Measurements from ENCODE around the gene LURAP1L.

The LURAP1L gene, protein sequence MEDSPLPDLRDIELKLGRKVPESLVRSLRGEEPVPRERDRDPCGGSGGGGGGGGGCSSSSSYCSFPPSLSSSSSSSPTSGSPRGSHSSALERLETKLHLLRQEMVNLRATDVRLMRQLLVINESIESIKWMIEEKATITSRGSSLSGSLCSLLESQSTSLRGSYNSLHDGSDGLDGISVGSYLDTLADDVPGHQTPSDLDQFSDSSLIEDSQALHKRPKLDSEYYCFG

DNA sequence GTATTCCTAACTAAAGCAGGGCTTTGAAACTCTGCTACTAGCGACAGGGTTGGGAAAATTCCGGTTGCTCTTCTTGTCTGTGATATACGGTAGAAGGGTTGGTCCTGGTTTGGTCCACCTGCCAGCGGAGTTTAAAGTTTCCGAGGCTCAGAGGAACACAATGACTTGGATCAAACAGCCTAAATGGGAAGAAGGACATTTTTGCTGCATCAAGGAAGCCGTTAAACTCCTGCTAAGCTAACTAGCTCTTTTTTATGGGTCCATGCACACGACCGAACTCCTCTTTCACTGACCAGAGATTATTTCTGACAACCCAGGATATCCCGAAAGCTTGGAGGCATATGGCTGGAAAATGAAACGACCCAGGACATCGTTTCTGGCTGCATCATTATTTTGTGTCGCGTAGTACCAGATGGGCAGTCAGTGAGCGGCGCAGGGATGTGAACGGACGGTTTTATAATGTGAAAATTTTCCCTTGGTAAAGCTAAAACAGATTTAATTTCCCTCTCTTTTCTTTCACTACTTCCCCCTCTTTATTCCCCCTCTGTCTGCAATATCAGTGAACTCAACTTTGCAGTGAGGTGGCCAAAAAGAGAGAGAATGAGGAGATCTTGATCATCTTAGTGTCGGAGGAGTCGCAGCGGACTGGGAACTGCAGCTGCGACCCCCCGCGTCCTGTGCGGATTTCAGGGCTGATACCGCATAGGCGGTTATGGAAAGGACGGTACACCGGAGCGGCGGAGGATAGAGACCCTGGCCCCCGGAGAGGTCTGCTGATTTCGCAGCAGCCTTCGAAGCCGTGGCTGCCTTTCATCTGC, at the start of gene LURAP1L:
Gene LURAP1L (plus strand): TSS at position 160 of the 818 bp plus-strand sequence. CDS start 696 bp downstream, outside the sequence.
- peak; percentile 99 for FAIRE-seq

DNA sequence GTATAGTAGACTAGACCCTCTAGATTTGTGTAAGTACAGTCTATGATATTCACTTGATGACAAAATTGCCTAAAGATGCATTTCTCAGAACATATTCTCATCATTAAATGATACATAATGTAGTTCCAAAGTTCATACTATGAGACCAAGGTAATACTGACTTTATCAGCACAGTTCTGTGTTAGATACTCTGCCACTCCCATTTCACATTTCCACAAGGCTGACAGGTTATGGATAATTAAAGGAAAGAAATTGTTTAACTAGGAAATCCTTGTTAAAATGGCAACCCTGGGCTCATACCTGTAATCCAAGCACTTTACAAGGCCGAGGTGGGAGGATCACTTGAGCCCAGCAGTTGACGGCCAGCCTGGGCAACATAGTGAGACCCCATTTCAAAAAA, 48.0 kb upstream of the LURAP1L start:
- no peak for FAIRE-seq

DNA sequence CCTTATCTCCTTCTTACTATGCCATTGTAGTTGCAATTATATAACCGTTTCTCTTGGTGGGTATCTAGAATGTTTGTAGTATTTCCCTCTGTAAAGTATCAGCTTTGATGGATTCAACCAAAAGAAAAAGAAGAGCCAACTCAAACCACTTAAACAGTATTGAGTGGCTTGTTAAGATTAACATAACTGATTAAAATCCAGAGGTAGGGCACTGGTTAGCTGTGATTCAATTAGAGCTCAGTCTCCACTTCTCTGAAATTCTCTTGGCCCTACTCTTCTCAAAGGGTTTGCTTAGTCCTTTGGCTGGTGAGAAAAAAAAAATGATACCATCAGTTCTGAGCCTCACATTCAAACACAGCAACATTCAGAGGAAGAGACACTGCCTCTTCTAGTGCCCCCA, 44.6 kb upstream of the LURAP1L start:
- FAIRE-seq = no peak

DNA sequence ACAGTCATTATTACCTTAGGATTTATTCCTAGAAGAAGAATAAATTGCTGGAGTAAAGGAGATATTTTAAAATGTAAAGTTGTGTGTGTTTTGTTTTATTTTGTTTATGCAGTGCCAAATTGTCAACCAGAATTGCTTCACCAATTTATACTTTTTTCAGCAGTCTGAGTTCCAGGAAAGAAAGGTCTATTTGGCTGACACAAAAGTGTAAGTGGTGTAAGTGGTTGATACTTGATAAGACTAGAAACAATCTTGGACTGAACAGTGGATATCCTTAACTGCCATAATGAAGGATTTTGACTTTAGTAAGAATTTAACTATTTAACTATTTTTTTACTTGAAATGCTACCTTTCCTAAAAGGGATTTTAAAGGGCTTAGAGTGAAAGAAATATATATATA, 43.9 kb upstream of the LURAP1L start:
- no peak for FAIRE-seq

DNA sequence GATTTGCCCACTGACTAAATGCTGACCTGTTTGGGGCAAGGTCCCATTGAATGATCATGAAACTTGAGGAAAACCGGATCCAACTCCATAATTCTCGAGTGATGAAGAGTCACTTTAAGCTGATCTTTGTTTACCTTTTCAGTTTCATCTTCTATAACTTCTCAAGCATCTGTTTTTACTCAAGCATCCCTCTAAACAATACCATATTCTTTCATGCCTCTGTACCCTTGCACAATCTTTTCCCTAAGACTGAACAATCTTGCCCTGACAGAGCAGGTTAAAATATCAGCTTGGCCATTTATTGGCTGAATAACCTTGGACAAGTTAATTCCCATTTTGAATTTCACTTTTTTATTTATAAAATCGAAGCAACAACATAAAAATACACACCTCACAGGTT, 41.8 kb upstream of the LURAP1L start:
- FAIRE-seq = no peak

DNA sequence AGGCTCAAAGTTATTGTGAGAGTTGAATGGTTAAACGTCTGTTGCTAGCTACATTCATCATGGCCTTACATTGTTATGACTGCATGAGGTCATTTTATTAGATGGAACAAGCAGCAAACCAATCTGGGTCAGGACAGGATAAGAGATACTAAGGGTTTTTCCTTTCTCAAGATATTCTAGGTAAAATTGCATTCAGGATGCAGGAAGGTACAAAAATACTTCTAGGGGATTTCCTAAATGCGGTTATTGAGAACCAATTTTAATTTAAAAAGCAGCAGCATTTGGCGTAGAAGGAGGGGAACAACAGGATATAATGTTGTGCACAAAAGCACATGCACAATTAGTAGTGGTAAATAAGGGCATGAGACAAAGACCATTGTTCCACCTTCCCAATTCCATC, 39.2 kb upstream of the LURAP1L start:
- no peak for FAIRE-seq

DNA sequence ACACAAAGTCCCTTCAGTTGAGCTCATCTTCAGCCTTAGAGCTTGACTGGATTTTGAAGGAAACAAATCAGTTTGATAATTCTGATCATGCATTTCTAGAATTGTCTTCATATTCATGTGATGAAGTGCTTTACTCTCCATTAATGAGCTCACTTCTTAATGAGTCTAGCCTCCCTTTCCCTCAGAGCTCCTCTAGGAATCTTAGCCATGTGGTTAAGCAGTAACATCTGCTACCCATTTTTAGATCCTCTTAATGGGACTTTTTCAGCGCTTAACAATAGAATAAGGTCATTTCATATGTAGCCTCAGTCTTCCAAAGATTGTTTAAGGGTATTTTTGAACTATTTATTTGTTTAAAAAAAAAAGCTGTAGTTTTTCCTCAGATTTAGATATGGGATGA, 36.9 kb upstream of the LURAP1L start:
- FAIRE-seq = no peak

DNA sequence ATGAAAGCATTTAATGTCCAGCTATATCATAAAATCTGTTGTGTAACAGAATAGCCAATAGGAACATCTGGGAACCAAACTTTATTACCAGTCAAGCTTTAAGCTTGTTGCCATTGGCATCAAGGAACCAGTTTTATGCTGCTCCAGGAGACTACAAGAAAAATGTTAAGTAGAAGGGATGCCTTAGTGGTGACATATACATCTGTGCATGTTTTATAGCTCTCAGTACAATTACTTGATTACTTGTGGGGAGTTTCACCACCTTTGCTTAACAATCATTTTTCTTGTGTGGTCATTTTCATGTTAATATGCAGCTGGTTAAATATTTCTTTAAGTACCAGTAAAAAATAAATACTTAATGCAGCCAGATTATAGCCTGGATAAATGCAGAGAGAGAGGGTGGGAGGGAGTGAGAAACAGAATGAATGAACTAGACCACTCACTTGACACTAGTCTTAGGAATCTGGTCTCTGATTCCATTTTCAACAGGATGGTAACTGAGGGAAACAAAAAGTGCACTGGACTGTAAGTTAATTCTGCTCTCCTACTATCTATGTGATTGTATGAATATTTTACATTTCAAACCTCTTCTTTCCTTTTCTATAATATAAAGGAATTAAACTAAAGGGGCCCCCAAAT, 35.7 kb upstream of the LURAP1L start:
- FAIRE-seq = no peak

DNA sequence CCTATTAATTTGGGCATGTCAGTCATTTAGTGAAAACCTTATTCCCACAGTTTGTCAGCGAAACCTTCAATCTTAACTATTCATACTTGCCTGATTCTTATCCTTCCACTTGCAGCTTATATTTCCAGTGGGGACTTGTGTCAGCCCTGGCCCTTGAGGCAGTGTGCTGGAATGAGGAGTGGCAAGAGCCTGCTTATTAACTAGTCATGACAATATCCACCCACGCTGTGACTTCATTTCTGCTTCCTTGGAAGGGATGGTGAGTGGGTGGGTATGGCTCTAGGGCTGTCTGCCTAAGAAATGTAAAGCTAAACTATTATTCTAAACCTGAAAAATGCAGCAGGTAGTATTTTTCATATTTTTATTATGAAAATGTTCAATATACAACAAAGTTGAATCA, 34.0 kb upstream of the LURAP1L start:
- FAIRE-seq = no peak

DNA sequence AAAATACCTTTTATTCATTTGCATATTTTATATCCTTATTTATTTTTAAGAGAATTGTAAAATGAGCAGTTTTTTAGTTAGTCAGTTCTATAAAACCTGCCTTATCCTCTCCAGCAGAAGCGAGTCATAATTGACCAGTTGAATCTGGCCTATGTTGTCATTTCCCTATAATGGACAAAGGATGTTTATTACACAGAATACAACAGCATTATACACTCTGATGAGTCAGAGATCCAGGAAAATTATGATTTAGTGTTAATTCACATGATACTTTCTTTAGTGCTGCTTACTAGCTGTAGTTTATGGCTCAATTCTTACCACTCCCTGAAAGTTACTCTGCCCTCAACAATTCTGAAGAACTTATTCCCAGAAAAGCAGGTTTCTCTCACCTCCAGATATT, 26.8 kb upstream of the LURAP1L start:
- FAIRE-seq = no peak

DNA sequence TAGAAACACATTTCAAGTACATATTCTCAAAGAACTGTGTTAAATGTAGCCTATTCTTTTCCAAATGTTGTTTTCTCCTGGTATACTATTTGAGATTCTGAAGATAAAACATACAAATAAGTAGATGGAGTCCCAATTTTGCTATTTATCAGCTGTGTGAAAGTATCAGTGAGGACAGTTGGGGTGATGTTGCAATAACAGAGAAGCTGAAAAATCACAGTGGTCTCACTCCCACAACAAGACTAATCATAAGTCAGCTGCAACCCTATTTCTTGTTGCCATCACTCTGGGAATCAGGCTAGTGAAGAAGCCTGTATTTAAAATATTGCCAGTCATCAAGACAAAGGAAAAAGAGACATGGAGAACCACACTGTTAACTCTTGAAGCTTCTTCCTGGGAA, 25.9 kb upstream of the LURAP1L start:
- FAIRE-seq = no peak

DNA sequence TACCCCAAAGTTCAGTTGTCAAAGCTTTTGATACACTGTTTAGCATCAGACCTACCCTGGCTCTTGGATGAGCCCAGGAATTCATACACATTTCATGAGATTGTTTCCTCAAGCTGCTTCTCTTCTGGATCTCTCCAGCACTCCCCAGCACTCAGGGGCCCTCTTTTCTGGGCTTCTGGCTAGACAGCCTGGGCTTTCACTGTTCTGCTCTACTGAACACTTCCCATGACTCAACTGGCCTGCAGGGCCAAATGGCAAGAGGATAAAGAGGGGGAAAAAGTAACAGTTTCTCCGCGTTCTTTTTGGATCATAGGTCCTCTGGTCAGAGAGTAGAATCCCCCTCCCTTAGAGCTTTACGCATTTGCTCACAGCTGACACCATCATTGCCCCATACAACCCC, 20.9 kb upstream of the LURAP1L start:
- no peak for FAIRE-seq

DNA sequence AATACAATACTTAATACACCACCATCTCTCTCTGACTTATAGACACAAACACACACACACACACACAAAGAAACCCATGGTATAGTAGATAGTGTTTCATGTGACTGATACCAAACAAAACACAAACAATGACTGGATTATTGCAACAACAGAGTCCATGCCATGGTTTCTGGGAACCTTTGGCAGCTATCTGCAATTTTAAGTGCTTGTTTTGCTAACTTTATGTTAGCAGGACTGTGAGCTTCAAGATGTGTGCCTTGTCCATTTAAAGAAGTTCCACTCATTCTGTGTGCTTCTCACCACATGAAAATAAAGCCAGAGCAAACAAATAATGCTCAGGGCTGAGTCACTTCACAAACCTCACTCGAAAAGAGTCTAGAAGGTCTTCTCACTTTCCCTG, 15.1 kb upstream of the LURAP1L start:
- FAIRE-seq = no peak

DNA sequence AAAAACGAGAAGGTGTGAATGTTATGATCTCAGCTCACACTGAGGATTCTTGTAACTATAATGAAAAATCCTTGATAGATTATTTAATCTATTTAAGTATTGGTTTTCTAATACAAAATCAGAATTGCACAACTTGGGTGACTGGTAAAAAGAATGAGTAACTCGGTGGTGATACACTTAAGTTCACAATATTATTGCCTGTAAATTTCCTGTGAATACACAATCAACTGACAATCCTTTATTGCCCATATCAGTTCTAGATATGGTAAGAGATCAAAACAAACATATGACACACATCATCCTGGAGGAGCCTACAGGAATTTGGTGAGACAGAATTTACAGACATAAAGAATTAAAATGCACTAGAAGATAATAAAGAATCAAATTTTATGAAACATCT, 14.1 kb upstream of the LURAP1L start:
- FAIRE-seq = no peak

DNA sequence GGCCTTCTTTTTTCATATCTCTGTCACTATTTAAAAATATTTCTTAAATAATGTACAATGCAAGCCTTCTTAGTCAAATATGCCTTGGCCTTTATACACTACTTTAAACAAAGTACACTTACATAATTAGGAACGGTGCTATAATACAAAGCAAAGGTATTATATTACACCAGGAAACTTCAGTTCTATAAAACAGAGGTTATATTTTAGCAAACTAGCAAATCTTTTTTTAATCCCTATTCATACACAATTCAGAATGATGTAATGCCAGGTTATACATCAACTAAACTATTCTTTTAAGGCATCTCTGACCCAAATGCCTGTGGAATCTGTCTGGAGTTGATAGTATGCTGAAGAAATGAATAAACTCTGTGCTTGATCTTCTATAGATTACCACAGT, 10.7 kb upstream of the LURAP1L start:
- no peak for FAIRE-seq

DNA sequence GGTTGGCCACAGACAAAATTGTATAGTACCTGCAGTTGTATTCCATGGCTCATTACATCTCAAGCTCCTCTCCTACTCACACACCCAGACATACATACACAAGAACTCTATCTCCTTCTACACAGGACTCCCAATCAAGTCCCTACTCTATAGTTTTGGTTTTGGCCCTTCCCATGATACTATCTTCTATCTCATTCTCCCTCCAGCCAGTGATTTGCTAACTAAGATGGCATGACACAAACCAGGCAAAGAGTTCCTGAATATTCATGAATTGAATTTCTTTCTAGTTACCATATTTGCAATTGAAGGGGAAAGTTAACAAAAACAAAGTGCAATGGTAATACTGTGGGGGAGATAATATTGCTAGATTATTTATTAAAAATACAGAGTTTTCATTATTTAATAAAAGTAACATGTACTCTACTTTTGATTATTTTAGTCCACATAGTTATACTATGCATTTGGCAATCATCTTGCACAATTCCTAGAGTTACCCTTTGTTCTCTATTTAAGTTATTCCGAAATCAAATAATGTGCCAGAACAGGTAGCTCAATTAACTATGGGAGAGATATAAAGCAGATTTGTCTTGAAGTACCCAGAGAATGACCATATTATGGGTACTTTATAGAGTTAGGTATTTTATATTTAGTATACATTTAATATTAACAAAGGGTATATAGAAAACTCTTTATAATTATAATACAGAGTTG, 9.6 kb upstream of the LURAP1L start:
- peak; percentile 9 for FAIRE-seq

DNA sequence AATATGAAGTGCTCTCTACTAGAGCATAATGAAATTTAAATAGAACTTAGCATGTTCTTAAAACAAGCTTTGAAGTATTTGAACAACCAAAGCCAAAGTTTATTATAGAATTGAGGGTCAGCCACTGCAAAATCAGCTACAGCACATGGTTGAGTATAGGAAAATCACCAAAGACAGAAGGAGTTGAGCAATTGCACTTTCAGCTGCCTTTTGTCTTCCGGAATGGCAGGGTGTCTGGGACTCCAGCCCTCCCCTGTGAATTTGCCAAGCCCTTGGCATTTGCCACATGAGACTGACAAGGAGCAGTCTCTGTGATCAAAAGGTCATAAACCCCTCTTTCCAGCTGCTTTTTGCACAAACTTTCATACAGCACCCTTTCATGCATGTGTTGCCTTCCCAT, 8.5 kb upstream of the LURAP1L start:
- no peak for FAIRE-seq

DNA sequence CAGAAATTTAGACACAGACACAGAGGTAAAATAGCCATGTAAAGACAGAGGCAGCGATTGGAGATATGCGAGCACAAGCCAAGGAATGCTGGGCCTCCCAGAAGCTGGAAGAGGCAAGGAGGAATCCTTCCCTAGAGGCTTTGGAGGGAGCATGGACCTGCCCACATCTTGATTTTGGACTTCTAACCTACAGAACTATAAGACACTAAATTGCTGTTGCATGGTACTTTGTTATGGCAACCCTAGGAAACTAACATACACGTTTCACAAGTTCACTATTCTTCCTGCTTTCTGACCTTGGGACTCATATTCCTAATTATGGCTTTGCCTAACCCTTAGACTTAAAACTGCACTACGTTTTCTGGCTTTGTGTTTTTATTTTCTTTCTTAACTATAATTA, 4.6 kb upstream of the LURAP1L start:
- no peak for FAIRE-seq

DNA sequence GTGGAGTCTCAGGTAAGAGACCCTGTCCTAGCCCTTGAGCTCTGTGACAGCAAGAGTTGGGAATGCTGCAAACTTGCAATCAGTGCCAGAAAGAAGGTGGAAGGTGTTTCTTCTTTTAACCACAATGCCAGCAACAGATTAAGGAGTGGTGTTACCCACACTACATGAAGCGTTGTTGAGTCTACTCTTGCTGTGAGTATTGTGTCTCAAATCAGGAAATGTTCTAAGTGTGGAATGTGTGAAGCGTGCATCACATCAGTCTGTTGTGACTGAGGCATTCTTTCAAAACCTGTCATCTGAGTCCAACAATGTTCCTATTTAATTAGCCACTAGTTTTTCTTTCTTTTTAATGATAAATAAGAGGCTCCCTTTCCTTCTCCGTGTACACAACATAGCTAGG, 2.9 kb upstream of the LURAP1L start:
- FAIRE-seq = no peak

DNA sequence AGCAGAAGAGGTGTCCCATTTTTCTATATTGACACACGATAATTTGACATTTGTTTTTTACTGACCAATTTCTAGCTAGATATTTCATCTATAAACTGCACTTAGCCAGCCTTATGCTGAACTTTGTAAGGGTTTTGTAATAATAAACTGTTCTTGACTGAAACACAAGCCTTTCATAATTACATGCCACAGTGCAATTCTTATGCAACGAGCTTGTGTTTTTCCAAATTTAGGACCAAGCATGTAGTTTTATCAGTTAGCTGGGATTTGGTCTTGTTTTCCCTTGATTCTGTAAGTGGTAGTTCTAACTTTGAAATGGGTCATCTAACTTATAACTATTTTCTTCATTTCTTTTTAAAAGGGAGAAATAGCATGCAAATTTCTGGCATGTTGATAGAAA, 1.3 kb upstream of the LURAP1L start:
- FAIRE-seq = peak; percentile 40

DNA sequence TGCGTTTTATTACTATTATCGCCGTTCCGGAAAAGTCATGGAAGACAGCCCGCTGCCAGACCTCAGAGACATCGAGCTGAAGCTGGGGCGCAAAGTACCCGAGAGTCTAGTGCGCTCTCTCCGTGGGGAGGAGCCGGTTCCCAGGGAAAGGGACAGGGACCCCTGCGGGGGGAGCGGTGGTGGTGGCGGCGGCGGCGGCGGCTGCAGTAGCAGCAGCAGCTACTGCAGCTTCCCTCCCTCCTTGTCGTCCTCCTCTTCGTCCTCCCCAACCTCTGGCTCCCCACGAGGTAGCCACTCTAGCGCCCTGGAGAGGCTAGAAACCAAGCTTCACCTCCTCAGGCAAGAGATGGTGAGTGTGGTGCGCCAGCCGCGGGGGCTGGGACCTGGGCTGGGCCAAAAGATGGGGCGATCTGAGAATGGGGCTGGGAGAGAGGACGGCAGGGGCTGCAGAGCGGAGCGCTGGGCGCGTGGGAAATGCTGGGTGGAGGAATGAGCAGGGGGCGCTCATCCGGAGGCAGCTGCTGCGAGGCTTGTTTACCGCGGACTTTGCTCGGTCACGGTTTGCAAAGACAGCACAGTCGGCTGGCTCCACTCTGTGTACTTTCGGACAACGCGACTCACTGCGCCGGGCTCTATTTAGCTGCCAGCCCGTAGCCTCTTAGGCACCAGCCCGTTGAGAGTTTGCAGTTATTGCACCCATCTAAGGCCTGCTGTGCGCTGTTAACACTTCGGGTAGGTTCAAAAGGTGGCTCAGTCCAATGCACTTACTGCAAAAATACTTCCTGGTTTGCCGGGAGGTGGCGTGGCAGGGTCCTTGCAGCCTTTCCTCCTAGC, 1.1 kb downstream of the LURAP1L start:
- FAIRE-seq = peak; percentile 67

DNA sequence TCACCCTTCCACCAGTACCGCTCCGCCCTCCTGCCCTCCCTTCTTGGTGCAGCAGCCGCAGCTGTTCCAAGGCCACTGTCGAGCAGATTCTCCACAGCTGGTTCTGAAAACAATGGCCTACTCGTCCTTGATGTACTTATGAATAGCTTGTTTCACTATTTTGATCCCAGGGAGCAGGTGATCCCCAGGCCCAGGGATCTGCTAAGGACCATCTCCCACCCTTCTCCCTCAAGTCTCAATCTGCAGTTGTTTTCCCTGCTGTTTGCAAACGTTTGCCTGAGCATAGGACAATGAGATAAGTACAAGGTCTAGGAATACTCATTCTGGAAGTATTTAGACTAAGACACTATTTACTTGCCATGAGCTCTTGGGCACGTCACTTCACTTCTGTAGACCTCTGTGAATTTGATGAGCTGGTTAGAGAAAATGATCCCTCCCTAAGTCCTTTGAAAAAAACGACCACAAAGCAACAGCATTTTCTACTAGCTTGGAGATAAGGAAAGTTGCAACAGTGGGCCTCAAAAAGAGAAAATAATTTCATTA, 1.8 kb downstream of the LURAP1L start:
- no peak for FAIRE-seq
